ENCODE results near the gene EMC6.

Gene EMC6

DNA sequence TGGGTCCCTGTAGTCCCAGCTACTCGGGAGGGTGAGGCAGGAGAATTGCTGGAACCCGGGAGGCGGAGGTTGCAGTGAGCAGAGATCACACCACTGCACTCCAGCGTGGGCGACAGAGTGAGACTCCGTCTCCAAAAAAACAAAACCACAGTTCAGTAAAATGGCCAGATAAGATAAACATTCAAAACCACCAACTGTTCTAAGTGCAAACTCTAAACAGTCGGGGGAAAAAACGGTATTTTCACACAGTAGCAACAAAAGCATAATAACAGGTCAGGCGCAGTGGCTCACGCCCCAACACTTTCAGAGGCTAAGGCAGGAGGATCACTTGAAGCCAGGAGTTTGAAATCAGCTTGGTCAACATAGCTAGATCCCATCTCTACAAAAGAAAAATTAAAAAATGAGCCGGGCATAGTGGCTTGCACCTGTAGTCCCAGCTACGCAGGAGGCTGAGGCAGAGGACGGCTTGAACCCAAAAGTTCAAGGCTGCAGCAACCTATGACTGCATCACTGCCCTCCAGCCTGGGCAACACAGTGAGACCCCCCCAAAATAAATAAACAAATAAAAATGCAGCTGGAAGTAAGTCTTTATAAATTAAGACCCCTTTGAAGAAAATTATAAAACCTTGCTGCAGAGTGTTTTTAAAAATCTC lies 44.3 kb downstream of the EMC6 start:
- no peak for DNase-seq

DNA sequence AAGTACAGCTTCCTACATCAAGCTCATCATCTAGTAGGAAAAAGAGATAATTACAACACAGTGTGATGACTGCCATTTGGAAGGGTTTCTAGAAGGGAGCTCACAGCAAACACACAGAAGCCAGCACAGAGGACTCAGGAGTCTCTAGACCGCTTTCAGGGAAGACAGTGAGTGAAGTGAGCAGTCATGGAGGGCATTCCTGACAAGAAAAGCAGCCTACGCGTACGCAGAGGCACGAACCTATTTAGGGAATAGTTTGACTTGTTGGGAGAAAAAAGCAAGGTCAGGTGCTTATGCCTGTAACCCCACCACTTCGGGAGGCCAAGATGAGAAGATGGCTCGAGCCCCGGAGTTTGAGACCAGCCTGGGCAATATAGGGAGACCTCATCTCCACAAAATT lies 46.7 kb downstream of the EMC6 start:
- DNase-seq, result no peak

DNA sequence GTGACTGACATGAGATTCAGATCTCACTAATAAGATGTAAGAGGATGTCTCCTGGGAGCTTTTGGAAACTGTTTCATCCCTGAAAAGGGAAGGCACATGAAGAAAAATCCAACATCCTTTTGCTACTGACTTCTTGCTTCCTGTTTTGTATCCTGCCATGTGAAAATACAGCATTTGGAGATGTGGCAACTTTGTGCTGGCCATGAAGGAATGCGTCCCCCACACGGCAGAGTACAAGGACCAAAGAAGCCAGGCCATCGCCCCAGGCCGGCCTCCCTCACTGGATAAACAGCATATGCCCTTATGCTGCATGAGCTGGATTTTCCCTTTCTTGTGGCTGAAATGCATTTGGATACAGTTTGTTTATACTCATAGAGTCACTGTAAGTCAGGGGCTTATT lies 49.6 kb downstream of the EMC6 start:
- DNase-seq, result no peak

DNA sequence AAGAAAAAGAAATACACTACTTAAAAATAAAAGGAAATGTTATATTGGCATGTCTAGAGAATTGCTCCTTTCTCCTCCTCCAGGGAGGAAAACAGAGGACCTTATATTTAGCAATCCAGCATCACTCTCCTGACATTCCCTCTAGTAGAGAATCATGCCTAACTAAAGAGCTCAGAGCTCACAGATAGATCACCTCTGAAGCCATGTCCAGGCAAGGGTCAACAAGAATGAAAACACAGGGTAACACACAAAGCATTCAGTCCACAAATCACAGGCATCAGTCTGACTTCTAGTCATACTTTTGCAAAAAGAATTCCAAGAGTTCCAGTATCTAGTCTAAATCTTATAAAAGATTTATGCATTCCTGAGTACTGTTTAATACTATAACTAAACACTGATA lies 50.7 kb downstream of the EMC6 start:
- DNase-seq, result no peak
